Hepatocyte (in vitro differentiated cells): ENCODE data around the gene ERC2.

Source experiments
- EZH2 ChIP-seq: fragments of 200-600 bp; sonication (generic); IDR thresholded peaks from 2 replicates; pipeline ENCODE4 v1.6.1; 2016; ENCODE audit warnings: antibody characterized with exemption, mild to moderate bottlenecking, borderline replicate concordance
- TF ChIP-seq, protein P1 (sequence below): fragments of 200-600 bp; sonication (generic); IDR thresholded peaks from 2 replicates; pipeline ENCODE4 v1.5.1; 2016; ENCODE audit warnings: antibody characterized with exemption, mild to moderate bottlenecking; ENCODE audit not compliant: poor library complexity

DNA sequence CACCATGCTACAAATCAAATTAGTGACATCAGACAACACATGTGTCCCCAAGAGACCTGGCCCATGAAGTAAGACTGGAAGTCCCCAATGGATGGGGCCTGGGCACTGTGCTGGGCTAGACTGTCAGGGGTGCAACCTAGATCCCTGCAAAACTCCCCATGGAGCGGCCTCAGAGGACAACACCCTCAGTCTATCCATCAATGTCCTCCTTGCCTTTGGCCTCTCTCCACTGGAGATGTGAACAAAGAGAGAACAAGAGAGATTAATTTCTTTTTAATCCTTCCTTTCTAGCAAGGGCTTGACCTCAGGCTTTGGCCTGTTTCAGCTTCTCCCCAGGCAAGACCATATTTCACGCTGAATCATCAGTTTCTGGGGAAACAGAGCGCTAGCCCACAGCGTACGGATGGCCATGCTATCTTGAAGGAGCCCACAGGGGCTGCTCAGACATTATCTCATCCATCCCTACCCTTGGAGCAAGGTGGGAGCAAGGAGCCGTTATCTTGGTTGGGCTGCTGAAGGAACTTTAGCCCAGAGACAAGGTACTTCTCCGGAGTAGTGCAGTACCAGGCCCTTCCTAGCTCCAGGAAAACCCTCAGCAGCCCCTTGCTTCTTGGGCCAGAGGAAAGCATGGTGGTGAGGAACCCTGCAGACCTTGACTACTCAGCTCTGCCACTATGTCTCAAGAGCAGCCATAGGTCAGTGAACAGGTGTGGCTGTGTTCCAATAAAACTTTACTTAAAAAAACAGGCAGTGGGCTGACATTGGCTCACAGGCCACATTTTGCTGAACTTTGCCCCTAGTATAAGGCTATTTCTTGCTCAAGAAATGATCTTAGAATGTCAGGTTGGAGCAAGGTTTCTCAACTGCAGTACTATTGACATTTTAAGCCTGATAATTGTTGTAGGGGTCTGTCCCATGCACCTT, 908.5 kb downstream of the ERC2 start:
- TF ChIP-seq, protein P1, sequence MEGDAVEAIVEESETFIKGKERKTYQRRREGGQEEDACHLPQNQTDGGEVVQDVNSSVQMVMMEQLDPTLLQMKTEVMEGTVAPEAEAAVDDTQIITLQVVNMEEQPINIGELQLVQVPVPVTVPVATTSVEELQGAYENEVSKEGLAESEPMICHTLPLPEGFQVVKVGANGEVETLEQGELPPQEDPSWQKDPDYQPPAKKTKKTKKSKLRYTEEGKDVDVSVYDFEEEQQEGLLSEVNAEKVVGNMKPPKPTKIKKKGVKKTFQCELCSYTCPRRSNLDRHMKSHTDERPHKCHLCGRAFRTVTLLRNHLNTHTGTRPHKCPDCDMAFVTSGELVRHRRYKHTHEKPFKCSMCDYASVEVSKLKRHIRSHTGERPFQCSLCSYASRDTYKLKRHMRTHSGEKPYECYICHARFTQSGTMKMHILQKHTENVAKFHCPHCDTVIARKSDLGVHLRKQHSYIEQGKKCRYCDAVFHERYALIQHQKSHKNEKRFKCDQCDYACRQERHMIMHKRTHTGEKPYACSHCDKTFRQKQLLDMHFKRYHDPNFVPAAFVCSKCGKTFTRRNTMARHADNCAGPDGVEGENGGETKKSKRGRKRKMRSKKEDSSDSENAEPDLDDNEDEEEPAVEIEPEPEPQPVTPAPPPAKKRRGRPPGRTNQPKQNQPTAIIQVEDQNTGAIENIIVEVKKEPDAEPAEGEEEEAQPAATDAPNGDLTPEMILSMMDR, result no peak
- TF ChIP-seq EZH2, result no peak
